GM18870 (cell line): Measurements from ENCODE around the gene KYAT1.
A peak's percentile ranks its signal among the peaks of the same experiment; 100 is the strongest.

Source experiments
- ATAC-seq: cut with Tn5 transposase; IDR thresholded peaks from one replicate; pipeline ENCODE4 v1.9.1; 2021; ENCODE audit warnings: moderate library complexity; ENCODE audit not compliant: unreplicated experiment

KYAT1 gene

GRCh38 chr9:128881884-128882676 lies at the start of gene KYAT1, which contains the start of gene LRRC8A:
TSS of gene KYAT1 (minus strand) at chr9:128881950. CDS start at chr9:128845405, 36,545 bp downstream.
TSS of gene LRRC8A (plus strand) at chr9:128882133. CDS start at chr9:128907165, 25,032 bp downstream.
- ATAC-seq = peak; percentile 73

DNA sequence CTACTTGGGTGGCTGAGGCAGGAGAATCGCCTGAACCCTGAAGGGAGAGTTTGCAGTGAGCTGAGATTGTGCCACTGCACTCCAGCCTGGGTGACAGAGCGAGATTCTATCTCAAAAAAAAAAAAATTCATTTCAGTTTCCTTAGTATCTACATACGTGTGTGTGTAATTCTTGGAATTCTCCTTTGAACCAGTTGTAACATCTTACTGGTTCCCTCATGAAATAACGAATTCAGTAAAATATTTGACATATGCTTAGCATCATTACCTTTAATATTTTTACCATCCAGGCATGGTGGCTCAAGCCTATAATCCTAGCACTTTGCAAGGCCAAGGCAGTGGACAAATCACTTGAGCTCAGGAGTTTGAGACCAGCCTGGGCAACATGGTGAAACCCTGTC lies 47.8 kb upstream of the KYAT1 start:
- ATAC-seq = no peak

GRCh38 chr9:128928624-128929023 lies 46.9 kb upstream of the KYAT1 start:
- no peak for ATAC-seq

GRCh38 chr9:128927731-128928411 lies 46.1 kb upstream of the KYAT1 start:
- ATAC-seq = no peak

GRCh38 chr9:128923493-128923883 lies 41.7 kb upstream of the KYAT1 start:
- no peak for ATAC-seq

GRCh38 chr9:128921881-128922763 lies 40.4 kb upstream of the KYAT1 start:
- ATAC-seq = no peak

GRCh38 chr9:128920381-128921058 lies 38.8 kb upstream of the KYAT1 start, which contains the start of gene PHYHD1:
TSS of gene PHYHD1 (plus strand) at chr9:128920982. CDS start at chr9:128922324, 1,342 bp downstream.
- no peak for ATAC-seq

DNA sequence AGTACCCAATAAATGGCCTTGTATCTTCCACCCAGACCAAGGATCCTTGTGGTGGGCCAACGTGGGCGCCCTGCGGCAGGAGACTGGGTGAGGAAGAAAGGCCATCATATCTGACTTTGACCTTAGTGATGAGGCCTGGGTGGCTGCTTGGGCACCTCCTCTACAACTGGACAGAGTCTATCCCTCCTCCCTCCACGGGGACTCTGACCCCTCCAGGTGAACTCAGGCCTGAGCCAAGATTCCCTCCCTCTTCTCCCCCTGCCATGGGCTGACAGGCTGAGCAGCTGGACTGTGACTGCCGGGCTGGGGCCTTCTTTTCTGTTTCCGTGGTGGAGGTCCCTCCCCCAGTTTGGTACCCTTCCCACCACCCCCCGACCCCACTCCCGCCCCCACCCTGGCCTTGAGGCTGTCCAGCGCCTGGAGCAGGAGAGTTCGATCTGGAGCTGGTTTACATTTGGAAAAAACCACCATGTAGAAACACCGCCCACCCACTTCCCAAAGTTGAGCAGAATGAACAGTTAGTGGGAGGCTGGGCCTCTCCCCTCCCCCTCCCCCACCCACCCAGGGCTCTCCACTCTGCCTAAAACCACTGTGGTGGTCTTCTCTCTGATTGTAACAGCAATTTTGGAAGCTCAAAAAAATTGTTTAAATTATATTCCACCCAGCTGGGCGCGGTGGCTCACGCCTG lies 37.8 kb upstream of the KYAT1 start:
- ATAC-seq = no peak

GRCh38 chr9:128918921-128919320 lies 37.2 kb upstream of the KYAT1 start:
- no peak for ATAC-seq

DNA sequence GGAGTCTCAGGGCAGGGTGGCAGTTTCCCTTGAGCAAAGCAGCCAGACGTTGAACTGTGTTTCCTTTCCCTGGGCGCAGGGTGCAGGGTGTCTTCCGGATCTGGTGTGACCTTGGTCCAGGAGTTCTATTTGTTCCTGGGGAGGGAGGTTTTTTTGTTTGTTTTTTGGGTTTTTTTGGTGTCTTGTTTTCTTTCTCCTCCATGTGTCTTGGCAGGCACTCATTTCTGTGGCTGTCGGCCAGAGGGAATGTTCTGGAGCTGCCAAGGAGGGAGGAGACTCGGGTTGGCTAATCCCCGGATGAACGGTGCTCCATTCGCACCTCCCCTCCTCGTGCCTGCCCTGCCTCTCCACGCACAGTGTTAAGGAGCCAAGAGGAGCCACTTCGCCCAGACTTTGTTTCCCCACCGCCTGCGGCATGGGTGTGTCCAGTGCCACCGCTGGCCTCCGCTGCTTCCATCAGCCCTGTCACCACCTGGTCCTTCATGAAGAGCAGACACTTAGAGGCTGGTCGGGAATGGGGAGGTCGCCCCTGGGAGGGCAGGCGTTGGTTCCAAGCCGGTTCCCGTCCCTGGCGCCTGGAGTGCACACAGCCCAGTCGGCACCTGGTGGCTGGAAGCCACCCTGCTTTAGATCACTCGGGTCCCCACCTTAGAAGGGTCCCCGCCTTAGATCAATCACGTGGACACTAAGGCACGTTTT lies 35.5 kb upstream of the KYAT1 start:
- no peak for ATAC-seq

DNA sequence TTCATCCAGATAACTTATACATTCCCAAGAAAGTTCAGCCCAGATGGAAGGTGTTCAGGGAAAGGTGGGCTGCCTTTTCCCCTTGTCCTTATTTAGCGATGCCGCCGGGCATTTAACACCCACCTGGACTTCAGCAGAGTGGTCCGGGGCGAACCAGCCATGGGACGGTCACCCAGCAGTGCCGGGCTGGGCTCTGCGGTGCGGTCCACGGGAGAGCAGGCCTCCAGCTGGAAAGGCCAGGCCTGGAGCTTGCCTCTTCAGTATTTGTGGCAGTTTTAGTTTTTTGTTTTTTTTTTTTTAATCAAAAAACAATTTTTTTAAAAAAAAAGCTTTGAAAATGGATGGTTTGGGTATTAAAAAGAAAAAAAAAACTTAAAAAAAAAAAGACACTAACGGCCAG lies 35.0 kb upstream of the KYAT1 start:
- ATAC-seq = no peak

- ATAC-seq = no peak
Observed at GRCh38 chr9:128916204-128916603, 34.5 kb upstream of the KYAT1 start.

DNA sequence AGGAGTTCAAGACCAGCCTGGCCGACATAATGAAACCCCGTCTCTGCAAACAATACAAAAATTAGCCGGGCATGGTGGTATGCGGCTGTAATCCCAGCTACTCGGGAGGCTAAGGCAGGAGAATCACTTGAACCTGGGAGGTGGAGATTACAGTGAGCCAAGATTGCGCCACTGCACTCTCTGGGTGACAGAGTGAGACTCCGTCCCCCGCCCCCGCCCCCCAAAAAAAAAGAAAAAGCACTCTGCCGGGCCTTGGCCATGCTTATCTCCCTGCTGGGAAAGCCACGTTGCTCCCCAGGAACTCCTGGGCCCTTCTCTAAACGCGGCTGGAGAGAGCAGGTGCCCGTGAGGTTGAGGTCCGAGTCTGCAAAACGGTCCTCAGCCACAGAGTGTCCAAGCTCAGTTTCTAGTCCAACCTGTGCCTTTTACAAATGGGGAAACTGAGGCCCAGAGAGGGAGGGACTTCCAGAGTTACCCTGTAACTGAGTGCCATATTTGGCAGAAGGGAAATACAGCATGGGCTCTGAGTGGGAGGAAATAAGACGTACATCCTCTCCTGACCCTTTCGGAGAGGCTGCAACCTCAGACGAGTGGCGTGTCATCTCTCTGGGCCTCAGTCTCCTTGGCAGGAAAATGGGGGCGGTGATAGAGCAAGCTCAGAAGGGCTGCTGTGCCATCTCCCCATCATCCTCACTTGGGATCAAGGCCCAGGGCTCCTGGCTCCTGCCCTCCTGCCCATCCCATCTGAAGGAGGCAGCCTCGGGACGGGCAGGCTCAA lies 32.4 kb upstream of the KYAT1 start:
- no peak for ATAC-seq

- ATAC-seq = no peak
Observed at GRCh38 chr9:128913048-128913900, 31.5 kb upstream of the KYAT1 start.

- no peak for ATAC-seq
Observed at GRCh38 chr9:128912270-128912853, 30.6 kb upstream of the KYAT1 start.

DNA sequence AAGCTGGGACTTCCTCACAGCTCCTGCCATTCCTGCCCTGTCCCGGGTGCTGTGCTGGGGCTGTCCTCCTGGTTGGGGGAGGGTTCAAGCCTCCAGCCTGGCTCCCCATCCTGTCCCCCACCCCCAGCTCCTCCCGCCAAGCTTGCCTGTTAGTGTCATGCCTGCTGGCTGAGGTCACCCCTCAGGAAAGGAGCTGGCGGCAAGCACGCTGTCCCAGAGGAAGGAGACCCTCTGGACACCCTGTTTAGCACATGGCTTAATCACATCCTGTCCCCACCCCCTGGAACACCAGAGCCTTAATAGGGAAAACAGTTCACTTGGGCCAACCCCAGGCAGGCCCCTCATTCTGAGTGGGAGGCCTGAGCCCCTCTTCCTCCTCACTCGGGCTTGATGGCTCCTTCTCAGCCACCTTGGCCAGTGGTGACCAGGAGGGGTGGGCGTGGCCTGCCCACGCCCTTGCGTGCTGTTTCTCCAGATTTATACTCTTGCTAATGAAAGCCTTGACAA lies 29.8 kb upstream of the KYAT1 start:
- no peak for ATAC-seq

GRCh38 chr9:128910906-128911305 lies 29.2 kb upstream of the KYAT1 start:
- no peak for ATAC-seq
